Measurements from ENCODE around the gene LRP8.

The LRP8 gene

GRCh38 chr1:53372501-53372951, 44.7 kb upstream of the LRP8 start:
- TF ChIP-seq CTCF (IDR thresholded peaks at IDR 0.05; ENCODE audit: low read depth, low read length, missing control alignments) = no peak
- no peak for DNase-seq (ENCODE audit: low read depth)
- in situ Hi-C loops (cut with HindIII; ENCODE audit: low sequenced_read_pairs) = no loop called here
- H3K4me3 ChIP-seq (ENCODE audit: low read depth, low read length) = no peak overlapping the region

GRCh38 chr1:53371851-53372250, 44.0 kb upstream of the LRP8 start:
- no peak for TF ChIP-seq CTCF (IDR thresholded peaks at IDR 0.05; ENCODE audit: low read depth, low read length, missing control alignments)
- H3K4me3 ChIP-seq (ENCODE audit: low read depth, low read length) = no peak overlapping the region
- no peak for DNase-seq (ENCODE audit: low read depth)
- in situ Hi-C loops (cut with HindIII; ENCODE audit: low sequenced_read_pairs) = no loop called here

- in situ Hi-C loops (cut with HindIII; ENCODE audit: low sequenced_read_pairs) = no loop called here
- TF ChIP-seq CTCF (IDR thresholded peaks at IDR 0.05; ENCODE audit: low read depth, low read length, missing control alignments) = no peak
- no peak for DNase-seq (ENCODE audit: low read depth)
- no peak overlapping the region for H3K4me3 ChIP-seq (ENCODE audit: low read depth, low read length)
These were observed 43.3 kb upstream of the LRP8 start for GRCh38 chr1:53371121-53371666.

- no peak overlapping the region for H3K4me3 ChIP-seq (ENCODE audit: low read depth, low read length)
- in situ Hi-C loops (cut with HindIII; ENCODE audit: low sequenced_read_pairs) = no loop called here
- TF ChIP-seq CTCF (IDR thresholded peaks at IDR 0.05; ENCODE audit: low read depth, low read length, missing control alignments) = no peak
- DNase-seq (ENCODE audit: low read depth) = no peak
These were observed 42.6 kb upstream of the LRP8 start for GRCh38 chr1:53370369-53370961.

- DNase-seq (ENCODE audit: low read depth) = no peak
- in situ Hi-C loops (cut with HindIII; ENCODE audit: low sequenced_read_pairs) = no loop called here
- H3K4me3 ChIP-seq (ENCODE audit: low read depth, low read length) = no peak overlapping the region
- no peak for TF ChIP-seq CTCF (IDR thresholded peaks at IDR 0.05; ENCODE audit: low read depth, low read length, missing control alignments)
These were observed 41.9 kb upstream of the LRP8 start for GRCh38 chr1:53369761-53370160.

GRCh38 chr1:53369034-53369750, 41.3 kb upstream of the LRP8 start:
- in situ Hi-C loops (cut with HindIII; ENCODE audit: low sequenced_read_pairs) = no loop called here
- no peak for DNase-seq (ENCODE audit: low read depth)
- TF ChIP-seq CTCF (IDR thresholded peaks at IDR 0.05; ENCODE audit: low read depth, low read length, missing control alignments) = no peak
- no peak overlapping the region for H3K4me3 ChIP-seq (ENCODE audit: low read depth, low read length)

Data from astrocyte of the cerebellum (primary cell).